Natural killer cell (primary cell): ENCODE data around the gene HMCES. TPM values are rescaled to one million over a fixed set of nuclear protein-coding genes. Genes with fewer than 3 reads are reported as not detected.

Experiments
- ATAC-seq, 3 donors: fragments of 150-1000 bp in 2 of 3; fragments of 200-7000 bp in 1 of 3; cut with Tn5 transposase; 1 replicate in 1 of 3; 2 replicates in 2 of 3; pipeline ENCODE4 v1.10.0; 2021; ENCODE audit warnings: mild to moderate bottlenecking in 2 of 3, moderate library complexity in 2 of 3
- DNase-seq, 2 donors: peaks; one replicate each; pipeline versions ENCODE4 v3.0.0 to v3.0.0-alpha.2; 2013 to 2021; ENCODE audit warnings: mixed read lengths in 1 of 2
- H3K27ac ChIP-seq: one replicate; pipeline ENCODE4 v1.5.1; 2013; ENCODE audit warnings: mild to moderate bottlenecking, low read length
- H3K27me3 ChIP-seq: one replicate; pipeline ENCODE4 v1.6.1; 2013; ENCODE audit warnings: low read length; ENCODE audit not compliant: control insufficient read depth, insufficient read depth
- H3K36me3 ChIP-seq: one replicate; pipeline ENCODE4 v1.6.1; 2013; ENCODE audit warnings: low read length; ENCODE audit not compliant: control insufficient read depth, insufficient read depth
- H3K4me1 ChIP-seq: one replicate; pipeline ENCODE4 v1.6.1; 2013; ENCODE audit warnings: low read length; ENCODE audit not compliant: control insufficient read depth, insufficient read depth
- H3K4me3 ChIP-seq: one replicate; pipeline ENCODE4 v1.5.1; 2013; ENCODE audit warnings: low read length
- H3K9me3 ChIP-seq: one replicate; pipeline ENCODE4 v1.6.1; 2013; ENCODE audit warnings: low read length; ENCODE audit not compliant: control insufficient read depth, insufficient read depth
- H3K27ac Mint-ChIP-seq, 2 donors: one replicate each; pipeline ENCODE4 v1.8.0; 2022; ENCODE audit warnings: mild to moderate bottlenecking in 2 of 2, mixed read lengths in 2 of 2, moderate library complexity in 1 of 2
- H3K27me3 Mint-ChIP-seq, 2 donors: one replicate each; pipeline ENCODE4 v1.8.0; 2022; ENCODE audit warnings: low read depth in 2 of 2, mixed read lengths in 2 of 2
- H3K36me3 Mint-ChIP-seq: one replicate; pipeline ENCODE4 v1.8.0; 2022; ENCODE audit warnings: mixed read lengths
- H3K4me1 Mint-ChIP-seq, 2 donors: one replicate each; pipeline ENCODE4 v1.8.0; 2022; ENCODE audit warnings: mixed read lengths in 2 of 2
- H3K4me3 Mint-ChIP-seq: one replicate; pipeline ENCODE4 v1.8.0; 2022; ENCODE audit warnings: mild to moderate bottlenecking, moderate library complexity, mixed read lengths
- H3K9me3 Mint-ChIP-seq, 2 donors: one replicate each; pipeline ENCODE4 v1.8.0; 2022; ENCODE audit warnings: mixed read lengths in 2 of 2
- CTCF ChIP-seq: fragments of 200-600 bp; IDR thresholded peaks from one replicate; pipeline ENCODE4 v1.8.0; 2022; ENCODE audit warnings: antibody characterized with exemption
- WGBS: methylation state at CpG from one replicate; pipeline ENCODE4 v1.1.7; 2013; ENCODE audit warnings: missing lambda C conversion rate; ENCODE audit not compliant: insufficient coverage; 5-methylcytosine and 5-hydroxymethylcytosine counted together
- intact Hi-C: fragments of 100-400 bp; cut with micrococcal nuclease; formaldehyde crosslinking; loops from one replicate; pipeline ENCODE4 v1.14.2; 2022
- total RNA-seq, 4 donors: library from RNA; stranded (reverse); fragments of 120-200 nt in 1 of 4; gene quantifications; one replicate each; pipeline versions ENCODE4 v1.2.3 to v1.2.4, GENCODE V29; 2013 to 2022

HMCES gene
- total RNA-seq, 3 donors from 2014 or later (not counting 1 experiment from before 2014, with no cell fraction given) = 37.3 to 42.8 (median 40.9) TPM

- H3K27ac ChIP-seq = no peak overlapping the region
- no peaks in the 10 kb centered on the region for H3K9me3 ChIP-seq
- no peaks in the 10 kb centered on the region for H3K36me3 ChIP-seq
- no peaks in the 10 kb centered on the region for H3K9me3 Mint-ChIP-seq
- H3K36me3 Mint-ChIP-seq = no peaks in the 10 kb centered on the region
- no peak for TF ChIP-seq CTCF
- no peak overlapping the region for H3K4me3 Mint-ChIP-seq
- peaks cover 17% of the 10 kb centered on the region for H3K27me3 ChIP-seq
- H3K4me3 ChIP-seq = no peak overlapping the region
- peaks cover 13% of the 10 kb centered on the region for H3K4me1 ChIP-seq
- no peak for ATAC-seq
- H3K27ac Mint-ChIP-seq = no peak overlapping the region
- peaks cover 18 to 31% of the 10 kb centered on the region in 2 donors for H3K27me3 Mint-ChIP-seq
- no peaks in the 10 kb centered on the region for H3K4me1 Mint-ChIP-seq
- 92% methylated on average over 7 of the region's 7 CpGs for WGBS
- intact Hi-C loops = no loop called here
- DNase-seq = no peak
Observed at GRCh38 chr3:129345281-129345680, 66.6 kb downstream of the HMCES start.

- Histone ChIP-seq H3K4me3 (no peak overlapping the region), H3K27me3 (peaks cover 17% of the 10 kb centered on the region), H3K36me3 (no peaks in the 10 kb centered on the region), H3K27ac (no peak overlapping the region), H3K4me1 (peaks cover 13% of the 10 kb centered on the region), H3K9me3 (no peaks in the 10 kb centered on the region)
- 68% methylated on average over 3 of the region's 3 CpGs for WGBS
- H3K4me1 Mint-ChIP-seq = no peaks in the 10 kb centered on the region
- no peak for DNase-seq
- H3K27me3 Mint-ChIP-seq = peaks cover 18 to 31% of the 10 kb centered on the region in 2 donors
- no peak for TF ChIP-seq CTCF
- H3K27ac Mint-ChIP-seq = no peak overlapping the region
- intact Hi-C loops = no loop called here
- H3K4me3 Mint-ChIP-seq = peak overlapping the region; percentile 9
- no peaks in the 10 kb centered on the region for H3K9me3 Mint-ChIP-seq
- H3K36me3 Mint-ChIP-seq = no peaks in the 10 kb centered on the region
- no peak for ATAC-seq
Observed at GRCh38 chr3:129345971-129346370, 67.3 kb downstream of the HMCES start.

- no peak for TF ChIP-seq CTCF
- no peaks in the 10 kb centered on the region for H3K36me3 Mint-ChIP-seq
- Histone ChIP-seq H3K27ac (no peak overlapping the region), H3K27me3 (peaks cover 17% of the 10 kb centered on the region), H3K4me1 (peaks cover 13% of the 10 kb centered on the region), H3K36me3 (no peaks in the 10 kb centered on the region), H3K9me3 (no peaks in the 10 kb centered on the region), H3K4me3 (no peak overlapping the region)
- no peak for ATAC-seq
- H3K4me1 Mint-ChIP-seq = no peaks in the 10 kb centered on the region
- H3K27me3 Mint-ChIP-seq = peaks cover 18 to 31% of the 10 kb centered on the region in 2 donors
- no peak overlapping the region for H3K4me3 Mint-ChIP-seq
- H3K9me3 Mint-ChIP-seq = no peaks in the 10 kb centered on the region
- DNase-seq = no peak
- H3K27ac Mint-ChIP-seq = no peak overlapping the region
- intact Hi-C loops = no loop called here
- WGBS = 53% methylated on average over 12 of the region's 12 CpGs
Observed at GRCh38 chr3:129346695-129347457, 68.2 kb downstream of the HMCES start.

- ATAC-seq (no peak), DNase-seq (no peak)
- Histone ChIP-seq H3K36me3 (no peaks in the 10 kb centered on the region), H3K4me3 (no peak overlapping the region), H3K9me3 (no peaks in the 10 kb centered on the region), H3K27me3 (peaks cover 17% of the 10 kb centered on the region), H3K4me1 (peaks cover 13% of the 10 kb centered on the region), H3K27ac (no peak overlapping the region)
- Mint-ChIP-seq H3K4me3 (no peak overlapping the region), H3K9me3 (no peaks in the 10 kb centered on the region), H3K27ac (no peak overlapping the region), H3K4me1 (no peaks in the 10 kb centered on the region), H3K27me3 (peaks cover 16 to 26% of the 10 kb centered on the region in 2 donors), H3K36me3 (no peaks in the 10 kb centered on the region)
- no peak for TF ChIP-seq CTCF
- WGBS = 90% methylated on average over 8 of the region's 8 CpGs
- intact Hi-C loops = no loop called here
Observed at GRCh38 chr3:129347458-129347845, 68.8 kb downstream of the HMCES start.
